OCI-LY1 (cell line): ENCODE data around the gene GNAQ.

Experiments used
- H2AFZ ChIP-seq: fragments of 200-600 bp; sonication (generic), shearing (Covaris generic); 2 replicates; pipeline ENCODE4 v1.6.0; 2014; ENCODE audit warnings: antibody characterized with exemption, mild to moderate bottlenecking, low read length
- H3F3A ChIP-seq: fragments of 200-600 bp; sonication (generic), shearing (Covaris generic); 2 replicates; pipeline ENCODE4 v1.6.0; 2014; ENCODE audit warnings: mild to moderate bottlenecking, antibody characterized with exemption, low read length, moderate library complexity; ENCODE audit not compliant: insufficient read depth
- H3K27ac ChIP-seq: fragments of 200-600 bp; sonication (generic); 2 replicates; pipeline ENCODE4 v1.5.1; 2014; ENCODE audit warnings: low read length, mixed run types, mild to moderate bottlenecking, low read depth; ENCODE audit not compliant: poor library complexity, severe bottlenecking
- H3K27me3 ChIP-seq: fragments of 200-600 bp; sonication (generic); 2 replicates; pipeline ENCODE4 v1.6.0; 2014; ENCODE audit warnings: antibody characterized with exemption, mild to moderate bottlenecking, low read length, moderate library complexity; ENCODE audit not compliant: insufficient read depth
- H3K36me3 ChIP-seq: fragments of 200-600 bp; sonication (generic); 2 replicates; pipeline ENCODE4 v1.6.1; 2014; ENCODE audit warnings: mild to moderate bottlenecking, antibody characterized with exemption, low read length, moderate library complexity, mixed read lengths; ENCODE audit not compliant: insufficient read depth
- H3K4me1 ChIP-seq: fragments of 200-600 bp; sonication (generic); 2 replicates; pipeline ENCODE4 v1.5.1; 2014; ENCODE audit warnings: mild to moderate bottlenecking, low read length, moderate library complexity; ENCODE audit not compliant: insufficient read depth, severe bottlenecking
- H3K4me2 ChIP-seq: fragments of 200-600 bp; sonication (generic), shearing (Covaris generic); 2 replicates; pipeline ENCODE4 v1.6.1; 2014; ENCODE audit warnings: low read length
- H3K4me3 ChIP-seq: fragments of 200-600 bp; sonication (generic); 2 replicates; pipeline ENCODE4 v1.5.1; 2014; ENCODE audit warnings: low read length, low read depth, mild to moderate bottlenecking, mixed read lengths; ENCODE audit not compliant: poor library complexity, severe bottlenecking
- H3K79me2 ChIP-seq: fragments of 200-600 bp; shearing (Covaris generic); 2 replicates; pipeline ENCODE4 v1.6.1; 2016; ENCODE audit warnings: mixed run types, low read length, mixed read lengths; ENCODE audit not compliant: insufficient read depth
- H3K9ac ChIP-seq: fragments of 200-600 bp; sonication (generic), shearing (Covaris generic); 2 replicates; pipeline ENCODE4 v1.6.1; 2014; ENCODE audit warnings: mild to moderate bottlenecking, low read length, mixed read lengths
- H3K9me2 ChIP-seq: fragments of 200-600 bp; sonication (generic), shearing (Covaris generic); 2 replicates; pipeline ENCODE4 v1.6.1; 2014; ENCODE audit warnings: low read depth, mild to moderate bottlenecking, low read length, mixed read lengths
- H3K9me3 ChIP-seq: fragments of 200-600 bp; shearing (Covaris generic); 2 replicates; pipeline ENCODE4 v1.6.1; 2014; ENCODE audit warnings: low read length, mixed read lengths
- H4K20me1 ChIP-seq: fragments of 200-600 bp; sonication (generic), shearing (Covaris generic); 2 replicates; pipeline ENCODE4 v1.6.0; 2016; ENCODE audit warnings: mild to moderate bottlenecking, low read length; ENCODE audit not compliant: insufficient read depth
- CTCF ChIP-seq: fragments of 200-600 bp; sonication (generic), shearing (Covaris generic); IDR thresholded peaks from 2 replicates; pipeline ENCODE4 v1.5.1; 2017; ENCODE audit warnings: mild to moderate bottlenecking, antibody characterized with exemption, low read length, moderate library complexity, mixed read lengths
- EZH2 ChIP-seq: fragments of 200-600 bp; sonication (generic), shearing (Covaris generic); IDR thresholded peaks from 2 replicates; pipeline ENCODE4 v1.8.0; 2017; ENCODE audit warnings: borderline replicate concordance, mixed run types, mild to moderate bottlenecking, antibody characterized with exemption, low read length, moderate library complexity, mixed read lengths

GNAQ gene

DNA sequence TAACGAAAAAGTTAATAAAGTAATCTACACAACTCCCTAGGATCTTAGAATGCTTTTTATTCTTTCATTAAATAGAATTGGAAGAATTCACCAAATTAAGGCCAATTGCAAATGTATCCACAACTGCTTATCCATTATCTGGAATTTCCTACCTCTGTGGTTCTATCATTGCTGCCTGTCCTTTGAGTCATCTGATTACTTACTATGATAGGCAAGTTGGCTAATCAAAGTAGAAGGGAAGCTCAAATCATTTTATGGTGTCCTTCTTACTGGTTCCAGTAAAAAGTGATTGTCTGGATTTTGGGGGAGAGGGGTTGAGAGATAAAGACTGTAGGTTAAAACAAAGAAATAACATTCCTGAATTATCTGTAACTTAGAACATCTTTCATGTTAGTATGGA, 222.1 kb downstream of the GNAQ start:
- Histone ChIP-seq H3K9me2 (no peaks in the 10 kb centered on the region), H3K36me3 (no peaks in the 10 kb centered on the region), H3K27me3 (0 out of 2 replicates have a peak, but pooled peaks cover 2% of the 10 kb centered on the region), H3K4me2 (no peak overlapping the region), H4K20me1 (no peaks in the 10 kb centered on the region), H3K9me3 (no peaks in the 10 kb centered on the region), H2AFZ (no peak overlapping the region), H3K79me2 (no peaks in the 10 kb centered on the region), H3K9ac (no peak overlapping the region), H3K4me3 (no peak overlapping the region), H3F3A (no peaks in the 10 kb centered on the region), H3K4me1 (no peaks in the 10 kb centered on the region), H3K27ac (no peak overlapping the region)
- TF ChIP-seq CTCF, result no peak
- no peak for TF ChIP-seq EZH2

DNA sequence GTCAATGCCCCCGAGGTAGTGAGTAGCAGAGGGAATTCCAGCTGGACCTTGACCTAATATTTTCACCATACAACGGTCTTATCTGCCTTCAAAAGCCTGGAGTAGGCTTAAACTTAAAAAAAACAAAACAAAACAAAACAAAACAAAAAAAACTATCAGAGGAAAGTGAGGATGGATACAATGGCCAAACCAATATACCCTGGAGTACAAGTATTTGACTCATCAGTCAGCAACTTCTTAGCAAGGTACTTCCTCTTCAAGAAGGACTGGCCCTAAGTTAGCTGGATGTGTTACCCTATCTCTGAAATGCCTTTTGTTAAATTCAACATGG, 222.9 kb downstream of the GNAQ start:
- Histone ChIP-seq H3K79me2 (no peaks in the 10 kb centered on the region), H3K9me3 (no peaks in the 10 kb centered on the region), H3K4me3 (no peak overlapping the region), H3K9ac (no peak overlapping the region), H3K9me2 (no peaks in the 10 kb centered on the region), H3K36me3 (no peaks in the 10 kb centered on the region), H2AFZ (no peak overlapping the region), H3K4me1 (no peaks in the 10 kb centered on the region), H3F3A (no peaks in the 10 kb centered on the region), H4K20me1 (no peaks in the 10 kb centered on the region), H3K27ac (no peak overlapping the region), H3K27me3 (0 out of 2 replicates have a peak, but pooled peaks cover 2% of the 10 kb centered on the region), H3K4me2 (no peak overlapping the region)
- TF ChIP-seq EZH2, result no peak
- no peak for TF ChIP-seq CTCF

- TF ChIP-seq EZH2 (no peak), CTCF (no peak)
- H3K4me1 ChIP-seq, result no peaks in the 10 kb centered on the region
- no peak overlapping the region for H3K4me3 ChIP-seq
- H3K9me2 ChIP-seq, result no peaks in the 10 kb centered on the region
- no peaks in the 10 kb centered on the region for H4K20me1 ChIP-seq
- no peak overlapping the region for H2AFZ ChIP-seq
- H3K36me3 ChIP-seq, result no peaks in the 10 kb centered on the region
- no peaks in the 10 kb centered on the region for H3F3A ChIP-seq
- no peak overlapping the region for H3K27ac ChIP-seq
- H3K4me2 ChIP-seq, result no peak overlapping the region
- 0 out of 2 replicates have a peak, but pooled peaks cover 2% of the 10 kb centered on the region for H3K27me3 ChIP-seq
- no peaks in the 10 kb centered on the region for H3K9me3 ChIP-seq
- H3K9ac ChIP-seq, result no peak overlapping the region
- H3K79me2 ChIP-seq, result no peaks in the 10 kb centered on the region
Observed at GRCh38 chr9:77807846-77808750, 223.5 kb downstream of the GNAQ start.
